Measurements from ENCODE around the gene SNAP47. TPM values are rescaled to one million over a fixed set of nuclear protein-coding genes. Genes with fewer than 3 reads are reported as not detected.

SNAP47 gene
- polyA plus RNA-seq, 1 of the 3 experiments (the other 2 are of a cell fraction) = 45.6 TPM

DNA sequence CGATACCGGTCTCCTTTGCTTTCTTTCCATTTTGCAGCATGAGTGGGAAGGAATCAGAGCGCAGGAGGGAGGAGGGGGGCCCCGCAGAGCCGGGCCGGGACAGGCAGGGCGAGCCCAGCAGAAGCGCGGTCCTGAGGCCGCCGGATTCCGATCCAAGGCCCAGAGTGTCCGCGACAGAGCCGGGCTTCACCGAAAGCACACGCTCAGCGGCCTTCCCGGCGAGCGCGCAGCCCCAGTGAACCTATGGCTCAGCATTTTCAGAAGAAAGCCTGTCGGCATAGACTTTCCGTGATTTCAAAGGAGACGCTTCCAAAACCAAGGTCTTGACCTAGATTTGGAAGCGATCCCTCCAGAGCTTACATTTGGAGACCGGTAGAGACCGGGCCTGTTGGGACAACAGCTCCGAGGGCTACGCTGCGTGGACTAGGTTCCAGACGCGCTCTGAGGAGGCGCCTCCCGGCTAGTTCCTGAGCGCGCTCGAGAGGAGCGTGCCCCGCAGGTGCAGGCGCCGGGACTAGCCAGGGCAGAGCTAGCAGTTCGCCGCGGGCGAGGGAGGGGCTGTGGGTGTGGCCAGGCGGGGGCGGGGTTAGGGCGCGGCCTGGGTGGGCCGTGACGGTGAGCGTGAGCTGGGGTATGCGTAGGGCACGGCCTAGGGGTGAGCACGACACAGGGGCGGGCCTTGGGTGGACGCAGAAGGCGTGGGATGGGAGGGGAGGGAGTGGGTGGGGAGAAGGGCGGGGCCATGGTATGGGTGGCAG, 52.5 kb downstream of the SNAP47 start:
- Histone ChIP-seq H3K9me2 (no peaks in the 10 kb centered on the region), H3K4me2 (peak overlapping the region; percentile 98), H3K9me3 (no peaks in the 10 kb centered on the region), H3K36me3 (replicated peaks in 1 of 2; ENCODE audit: control insufficient read depth in 1 of 2, insufficient read depth in 2 of 2, low read length in 1 of 2) (no peaks in the 10 kb centered on the region), H3K27ac (ENCODE audit: low read depth in 2 of 2, low read length in 1 of 2) (peak overlapping the region in 1 of 2 experiments; percentile 35; a peak in 1 of 4 replicates), H3K4me3 (ENCODE audit: low read depth in 2 of 2, low read length in 1 of 2) (peak overlapping the region; percentile 68 to 72), H3K4me1 (ENCODE audit: control insufficient read depth in 1 of 2, insufficient read depth in 2 of 2, low read depth in 1 of 2, low read length in 1 of 2) (peaks cover 0 to 27% of the 10 kb centered on the region in 2 experiments; a peak in 1 of 4 replicates), H3F3A (replicated peaks; ENCODE audit: insufficient read depth) (peaks cover 7% of the 10 kb centered on the region), H3K9ac (peak overlapping the region; percentile 60), H4K20me1 (ENCODE audit: insufficient read depth) (no peaks in the 10 kb centered on the region), H3K79me2 (ENCODE audit: insufficient read depth) (no peaks in the 10 kb centered on the region), H2AFZ (ENCODE audit: low read depth) (peak overlapping the region; percentile 82; the same call in 1 of the 2 replicates), H3K27me3 (ENCODE audit: insufficient read depth) (no peaks in the 10 kb centered on the region)
- 8% methylated on average over 25 of the region's 60 CpGs for WGBS (ENCODE audit: low lambda C conversion rate)
- peak; percentile 95 for DNase-seq
- ChIA-PET CTCF (interaction anchor here (1.0 kb wide), 1 partner anchor 23 kb away, joined by 3 read pairs; no protein-coding TSS in a partner anchor), POLR2A (interaction anchor here (1.0 kb wide), 1 partner anchor 12 kb away, joined by 3 read pairs; no protein-coding TSS in a partner anchor)
- TF ChIP-seq, protein P1, sequence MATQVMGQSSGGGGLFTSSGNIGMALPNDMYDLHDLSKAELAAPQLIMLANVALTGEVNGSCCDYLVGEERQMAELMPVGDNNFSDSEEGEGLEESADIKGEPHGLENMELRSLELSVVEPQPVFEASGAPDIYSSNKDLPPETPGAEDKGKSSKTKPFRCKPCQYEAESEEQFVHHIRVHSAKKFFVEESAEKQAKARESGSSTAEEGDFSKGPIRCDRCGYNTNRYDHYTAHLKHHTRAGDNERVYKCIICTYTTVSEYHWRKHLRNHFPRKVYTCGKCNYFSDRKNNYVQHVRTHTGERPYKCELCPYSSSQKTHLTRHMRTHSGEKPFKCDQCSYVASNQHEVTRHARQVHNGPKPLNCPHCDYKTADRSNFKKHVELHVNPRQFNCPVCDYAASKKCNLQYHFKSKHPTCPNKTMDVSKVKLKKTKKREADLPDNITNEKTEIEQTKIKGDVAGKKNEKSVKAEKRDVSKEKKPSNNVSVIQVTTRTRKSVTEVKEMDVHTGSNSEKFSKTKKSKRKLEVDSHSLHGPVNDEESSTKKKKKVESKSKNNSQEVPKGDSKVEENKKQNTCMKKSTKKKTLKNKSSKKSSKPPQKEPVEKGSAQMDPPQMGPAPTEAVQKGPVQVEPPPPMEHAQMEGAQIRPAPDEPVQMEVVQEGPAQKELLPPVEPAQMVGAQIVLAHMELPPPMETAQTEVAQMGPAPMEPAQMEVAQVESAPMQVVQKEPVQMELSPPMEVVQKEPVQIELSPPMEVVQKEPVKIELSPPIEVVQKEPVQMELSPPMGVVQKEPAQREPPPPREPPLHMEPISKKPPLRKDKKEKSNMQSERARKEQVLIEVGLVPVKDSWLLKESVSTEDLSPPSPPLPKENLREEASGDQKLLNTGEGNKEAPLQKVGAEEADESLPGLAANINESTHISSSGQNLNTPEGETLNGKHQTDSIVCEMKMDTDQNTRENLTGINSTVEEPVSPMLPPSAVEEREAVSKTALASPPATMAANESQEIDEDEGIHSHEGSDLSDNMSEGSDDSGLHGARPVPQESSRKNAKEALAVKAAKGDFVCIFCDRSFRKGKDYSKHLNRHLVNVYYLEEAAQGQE (IDR thresholded peaks at IDR 0.05; ENCODE audit: low read depth, low read length) = no peak
- no peak for TF ChIP-seq RFX5 (IDR thresholded peaks at IDR 0.05; ENCODE audit: low read length)
- TF ChIP-seq EZH2phosphoT487 (IDR thresholded peaks at IDR 0.05; ENCODE audit: borderline replicate concordance, low read depth) = no peak
- TF ChIP-seq CHD2 (IDR thresholded peaks at IDR 0.05; ENCODE audit: low read length, partially characterized antibody) = no peak
- no peak for TF ChIP-seq GABPA (IDR thresholded peaks at IDR 0.05; ENCODE audit: low read depth)
- no peak for TF ChIP-seq FOXJ3 (CRISPR knock-in tag; IDR thresholded peaks at IDR 0.05)
- TF ChIP-seq TAF1 (IDR thresholded peaks at IDR 0.05; ENCODE audit: borderline replicate concordance, low read depth, low read length) = 0 out of 2 replicates have a peak, but pooled peaks have one; percentile 2
- no peak for TF ChIP-seq CTCF (IDR thresholded peaks at IDR 0.05)
- no peak for TF ChIP-seq USF2 (IDR thresholded peaks at IDR 0.05; ENCODE audit: borderline replicate concordance, low read depth, low read length)
- TF ChIP-seq, protein P2, sequence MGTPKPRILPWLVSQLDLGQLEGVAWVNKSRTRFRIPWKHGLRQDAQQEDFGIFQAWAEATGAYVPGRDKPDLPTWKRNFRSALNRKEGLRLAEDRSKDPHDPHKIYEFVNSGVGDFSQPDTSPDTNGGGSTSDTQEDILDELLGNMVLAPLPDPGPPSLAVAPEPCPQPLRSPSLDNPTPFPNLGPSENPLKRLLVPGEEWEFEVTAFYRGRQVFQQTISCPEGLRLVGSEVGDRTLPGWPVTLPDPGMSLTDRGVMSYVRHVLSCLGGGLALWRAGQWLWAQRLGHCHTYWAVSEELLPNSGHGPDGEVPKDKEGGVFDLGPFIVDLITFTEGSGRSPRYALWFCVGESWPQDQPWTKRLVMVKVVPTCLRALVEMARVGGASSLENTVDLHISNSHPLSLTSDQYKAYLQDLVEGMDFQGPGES (IDR thresholded peaks at IDR 0.05; ENCODE audit: low read depth, low read length) = no peak
- no peak for TF ChIP-seq ELF1 (IDR thresholded peaks at IDR 0.05)
- no peak for TF ChIP-seq RCOR1 (IDR thresholded peaks at IDR 0.05; ENCODE audit: low read length)
- peak; percentile 49; the same call in 1 of the 2 replicates for TF ChIP-seq MXI1 (IDR thresholded peaks at IDR 0.05; ENCODE audit: low read depth, low read length)
- no peak; the same call in 1 of the 2 replicates for TF ChIP-seq POLR2AphosphoS5 (IDR thresholded peaks at IDR 0.05; ENCODE audit: low read depth, low read length)
- TF ChIP-seq, protein P3, sequence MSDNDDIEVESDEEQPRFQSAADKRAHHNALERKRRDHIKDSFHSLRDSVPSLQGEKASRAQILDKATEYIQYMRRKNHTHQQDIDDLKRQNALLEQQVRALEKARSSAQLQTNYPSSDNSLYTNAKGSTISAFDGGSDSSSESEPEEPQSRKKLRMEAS (IDR thresholded peaks at IDR 0.05; ENCODE audit: low read depth) = peak; percentile 34; the same call in 1 of the 2 replicates
- TF ChIP-seq TEAD4 (IDR thresholded peaks at IDR 0.05; ENCODE audit: borderline replicate concordance, insufficient read depth) = no peak
- TF ChIP-seq EP300 (IDR thresholded peaks at IDR 0.05; ENCODE audit: borderline replicate concordance in 1 of 2, low read depth in 1 of 2, low read length in 1 of 2) = no peak
- TF ChIP-seq RAD21 (IDR thresholded peaks at IDR 0.05; ENCODE audit: low read length) = no peak
- TF ChIP-seq, protein P4, sequence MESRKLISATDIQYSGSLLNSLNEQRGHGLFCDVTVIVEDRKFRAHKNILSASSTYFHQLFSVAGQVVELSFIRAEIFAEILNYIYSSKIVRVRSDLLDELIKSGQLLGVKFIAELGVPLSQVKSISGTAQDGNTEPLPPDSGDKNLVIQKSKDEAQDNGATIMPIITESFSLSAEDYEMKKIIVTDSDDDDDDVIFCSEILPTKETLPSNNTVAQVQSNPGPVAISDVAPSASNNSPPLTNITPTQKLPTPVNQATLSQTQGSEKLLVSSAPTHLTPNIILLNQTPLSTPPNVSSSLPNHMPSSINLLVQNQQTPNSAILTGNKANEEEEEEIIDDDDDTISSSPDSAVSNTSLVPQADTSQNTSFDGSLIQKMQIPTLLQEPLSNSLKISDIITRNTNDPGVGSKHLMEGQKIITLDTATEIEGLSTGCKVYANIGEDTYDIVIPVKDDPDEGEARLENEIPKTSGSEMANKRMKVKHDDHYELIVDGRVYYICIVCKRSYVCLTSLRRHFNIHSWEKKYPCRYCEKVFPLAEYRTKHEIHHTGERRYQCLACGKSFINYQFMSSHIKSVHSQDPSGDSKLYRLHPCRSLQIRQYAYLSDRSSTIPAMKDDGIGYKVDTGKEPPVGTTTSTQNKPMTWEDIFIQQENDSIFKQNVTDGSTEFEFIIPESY (IDR thresholded peaks at IDR 0.05; ENCODE audit: borderline replicate concordance, low read depth) = no peak
- no peak for TF ChIP-seq GATA2 (CRISPR knock-in tag; IDR thresholded peaks at IDR 0.05)
- no peak for TF ChIP-seq JUND (IDR thresholded peaks at IDR 0.05)
- no peak for TF ChIP-seq RXRA (IDR thresholded peaks at IDR 0.05; ENCODE audit: borderline replicate concordance, low read depth)
